Activated CD4-positive, alpha-beta T cell treated with anti-CD3 and anti-CD28 coated beads, Interleukin-2, Interleukin-6, amounts not matched to agents 100 ng/mL and 50 ng/mL, durations not matched to agents 16 hours and 8 hours (primary cell): ENCODE measurements around the gene MIB2.
A peak's percentile ranks its signal among the peaks of the same experiment; 100 is the strongest.
"Not testable (repeated sequence)": the region's sequence is repeated elsewhere in the genome, so short reads cannot be mapped to it uniquely, and the experiment has no call there.

Source experiments
- DNase-seq: peaks from one replicate; pipeline ENCODE4 v3.0.0-alpha.2; 2020

Gene MIB2

GRCh38 chr1:1615256-1616044 is at the start of gene MIB2:
Gene MIB2 (plus strand): TSS chr1:1615500. CDS start chr1:1623453, 7,953 bp downstream.
- peak; percentile 99 for DNase-seq

- DNase-seq = no peak
Observed at GRCh38 chr1:1567152-1567875, 48.0 kb upstream of the MIB2 start.

- no peak for DNase-seq
Observed at GRCh38 chr1:1567891-1568291, 47.4 kb upstream of the MIB2 start.

- DNase-seq = no peak
Observed at GRCh38 chr1:1569341-1569740, 46.0 kb upstream of the MIB2 start.

GRCh38 chr1:1573843-1574720 is 41.2 kb upstream of the MIB2 start:
- DNase-seq = peak; percentile 75

- peak; percentile 95 for DNase-seq
Observed at GRCh38 chr1:1574721-1575537, 40.4 kb upstream of the MIB2 start, which contains the start of gene SSU72. Gene SSU72 (minus strand): TSS chr1:1574863. CDS start chr1:1574557, 306 bp downstream.

GRCh38 chr1:1577367-1578011 is 37.8 kb upstream of the MIB2 start:
- DNase-seq = no peak

GRCh38 chr1:1578371-1578940 is 36.8 kb upstream of the MIB2 start:
- DNase-seq = no peak

- DNase-seq = no peak
Observed at GRCh38 chr1:1582585-1583346, 32.5 kb upstream of the MIB2 start.

- no peak for DNase-seq
Observed at GRCh38 chr1:1583347-1584010, 31.8 kb upstream of the MIB2 start.

GRCh38 chr1:1591452-1591851 is 23.8 kb upstream of the MIB2 start:
- no peak for DNase-seq

GRCh38 chr1:1593834-1594601 is 21.3 kb upstream of the MIB2 start:
- no peak for DNase-seq

GRCh38 chr1:1594602-1595260 is 20.6 kb upstream of the MIB2 start:
- no peak for DNase-seq

GRCh38 chr1:1595341-1595740 is 20.0 kb upstream of the MIB2 start:
- DNase-seq = not testable (repeated sequence)

GRCh38 chr1:1596493-1597274 is 18.6 kb upstream of the MIB2 start:
- DNase-seq = no peak

- DNase-seq = no peak
Observed at GRCh38 chr1:1597275-1597930, 17.9 kb upstream of the MIB2 start.

- DNase-seq = no peak
Observed at GRCh38 chr1:1598051-1598719, 17.1 kb upstream of the MIB2 start.
